M059J (cell line): ENCODE results near the gene CCT3. TPM values are rescaled to one million over a fixed set of nuclear protein-coding genes. Genes with fewer than 3 reads are reported as not detected.
"Not testable (repeated sequence)": the region's sequence is repeated elsewhere in the genome, so short reads cannot be mapped to it uniquely, and the experiment has no call there.

Experiments used
- DNase-seq: peaks from one replicate; pipeline ENCODE4 v3.0.0-alpha.2; 2012; ENCODE audit warnings: low read depth
- total RNA-seq: library from RNA; depleted of rRNA; stranded (reverse); fragments of >200 nt; shearing (Covaris generic); gene quantifications from 2 replicates; pipeline ENCODE4 v1.2.3, GENCODE V29; 2014

Gene CCT3
- total RNA-seq, 1 experiment from 2014 or later = 432 TPM

DNA sequence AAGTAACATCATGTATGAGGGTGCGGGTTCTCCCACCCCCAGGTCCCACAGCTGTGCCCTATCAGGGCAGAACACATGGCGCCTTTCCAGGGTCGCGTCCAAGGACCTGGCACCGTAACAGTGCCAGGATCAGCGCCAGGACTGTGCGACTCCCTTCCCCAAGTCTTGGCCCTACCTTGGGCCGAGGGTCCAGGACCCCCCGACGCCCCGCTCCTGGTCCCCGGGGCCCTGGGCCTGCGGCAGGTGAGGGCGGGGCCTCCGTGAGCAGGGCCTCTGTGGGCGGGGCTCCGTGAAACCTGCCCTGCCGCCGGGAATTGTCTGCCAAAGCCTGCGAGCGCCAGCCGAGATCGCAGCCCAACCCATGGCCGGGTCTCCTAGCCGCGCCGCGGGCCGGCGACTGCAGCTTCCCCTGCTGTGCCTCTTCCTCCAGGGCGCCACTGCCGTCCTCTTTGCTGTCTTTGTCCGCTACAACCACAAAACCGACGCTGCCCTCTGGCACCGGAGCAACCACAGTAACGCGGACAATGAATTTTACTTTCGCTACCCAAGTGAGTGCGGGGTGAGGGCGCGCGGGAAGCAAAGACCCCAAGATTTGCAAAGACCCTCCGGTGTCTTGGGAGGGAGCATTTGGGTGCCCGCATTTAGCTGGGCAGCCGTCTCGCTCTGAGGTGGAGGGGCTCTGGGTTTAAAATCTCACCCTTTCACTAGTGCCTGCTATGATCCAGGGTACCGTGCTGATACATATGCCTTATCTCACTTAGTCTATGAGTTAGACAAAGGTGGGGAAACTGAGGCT lies 31.0 kb upstream of the CCT3 start, which contains the start of gene RHBG:
TSS of gene RHBG (plus strand) at position 323 of the 796 bp plus-strand sequence. CDS start at position 362, 39 bp downstream.
- DNase-seq = peak; percentile 40

DNA sequence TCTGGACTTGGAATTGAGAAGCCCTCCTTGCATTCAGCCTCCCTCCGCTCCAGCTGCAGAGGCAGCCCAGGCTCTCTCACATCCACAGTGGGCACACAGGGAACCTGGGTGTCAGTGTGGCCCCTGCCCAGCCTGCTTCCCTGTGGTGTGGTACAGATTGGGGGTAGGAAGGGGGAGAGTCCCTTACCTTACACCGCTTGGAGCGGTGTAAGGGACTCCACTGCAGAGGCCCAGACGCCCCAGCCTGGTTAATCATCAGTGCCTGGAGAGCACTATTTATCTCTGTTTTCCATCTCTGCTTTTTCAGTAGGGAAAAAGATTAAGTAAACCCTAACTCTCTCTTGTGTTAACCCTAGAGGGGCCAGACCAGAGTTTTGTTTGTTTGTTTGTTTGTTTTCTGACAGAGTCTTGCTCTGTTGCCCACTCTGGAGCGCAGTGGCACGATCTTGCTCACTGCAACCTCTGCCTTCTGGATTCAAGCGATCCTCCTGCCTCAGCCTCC lies 30.1 kb upstream of the CCT3 start:
- DNase-seq = no peak

DNA sequence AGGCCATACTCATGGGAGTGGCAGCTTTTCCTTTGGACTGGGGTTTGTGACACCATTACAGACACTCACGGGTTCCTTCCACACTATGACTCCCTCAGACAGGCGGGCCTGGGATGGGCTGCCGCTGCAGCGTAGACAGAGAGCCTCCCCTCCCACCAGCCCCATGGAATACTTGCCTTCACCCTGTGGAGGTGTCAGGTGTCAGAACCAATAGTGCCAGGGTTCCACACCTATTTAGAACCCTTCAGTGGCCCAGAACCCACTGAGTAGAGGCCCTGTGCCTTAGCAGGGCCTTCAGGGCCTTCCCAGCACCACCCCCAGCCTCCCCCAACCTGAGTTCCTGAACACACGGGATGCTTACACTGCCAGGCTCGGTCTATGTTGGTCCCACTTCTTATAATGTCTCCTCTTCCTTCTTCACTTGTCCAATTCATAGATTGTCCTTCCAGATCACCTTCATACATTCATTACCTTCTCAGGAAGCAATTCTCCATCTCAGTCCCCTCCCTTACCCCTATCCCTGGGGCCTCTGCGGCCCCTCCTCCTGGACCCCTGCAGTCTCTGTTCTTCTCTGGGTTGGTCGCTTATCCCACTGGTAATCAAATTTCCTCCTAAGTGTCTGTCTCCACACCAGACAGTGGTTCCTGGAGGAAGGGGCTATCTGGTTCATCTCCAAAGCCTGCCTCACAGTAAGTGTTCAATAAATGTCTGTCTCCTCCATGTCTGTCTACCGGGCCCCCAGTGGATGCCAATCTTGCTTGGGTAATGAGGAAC lies 29.5 kb upstream of the CCT3 start:
- DNase-seq = no peak

GRCh38 chr1:156366378-156367166 lies 28.5 kb upstream of the CCT3 start:
- DNase-seq = no peak

DNA sequence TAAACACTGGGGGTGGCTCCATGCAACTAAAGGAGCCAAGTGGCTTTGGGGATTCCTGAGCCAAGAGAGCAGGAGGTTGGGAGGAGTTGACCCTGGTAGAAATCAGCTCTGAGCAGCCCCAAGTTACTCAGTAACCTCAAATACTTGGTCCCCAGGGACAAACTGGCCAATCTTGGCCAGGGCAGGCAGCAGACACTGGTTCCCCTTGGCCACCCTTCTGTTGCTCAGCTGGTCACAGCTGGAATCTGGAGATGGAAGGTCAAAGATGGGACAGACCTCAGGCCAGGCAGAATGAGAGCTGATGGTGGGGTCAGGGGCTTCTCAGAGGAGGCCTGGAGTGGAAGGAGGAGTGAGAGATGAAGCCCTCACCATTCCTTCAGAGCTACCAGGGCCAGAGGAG lies 27.7 kb upstream of the CCT3 start:
- no peak for DNase-seq

DNA sequence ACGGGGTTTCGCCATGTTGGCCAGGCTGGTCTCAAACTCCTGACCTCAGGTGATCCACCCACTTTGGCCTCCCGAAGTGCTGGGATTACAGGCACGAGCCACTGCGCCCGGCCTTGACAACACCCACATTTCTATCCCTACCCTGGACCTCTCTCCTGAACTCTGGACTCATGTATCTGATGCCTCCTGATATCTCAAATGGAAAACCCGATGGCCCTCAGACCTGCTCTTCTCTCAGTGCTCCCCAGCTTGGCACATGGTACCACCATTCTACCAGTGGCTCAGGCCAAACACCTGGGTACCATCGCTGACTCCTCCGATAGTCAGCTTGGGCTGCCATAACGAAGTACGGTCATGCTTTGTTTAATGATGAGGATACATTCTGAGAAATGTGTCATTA lies 22.4 kb upstream of the CCT3 start:
- no peak for DNase-seq

DNA sequence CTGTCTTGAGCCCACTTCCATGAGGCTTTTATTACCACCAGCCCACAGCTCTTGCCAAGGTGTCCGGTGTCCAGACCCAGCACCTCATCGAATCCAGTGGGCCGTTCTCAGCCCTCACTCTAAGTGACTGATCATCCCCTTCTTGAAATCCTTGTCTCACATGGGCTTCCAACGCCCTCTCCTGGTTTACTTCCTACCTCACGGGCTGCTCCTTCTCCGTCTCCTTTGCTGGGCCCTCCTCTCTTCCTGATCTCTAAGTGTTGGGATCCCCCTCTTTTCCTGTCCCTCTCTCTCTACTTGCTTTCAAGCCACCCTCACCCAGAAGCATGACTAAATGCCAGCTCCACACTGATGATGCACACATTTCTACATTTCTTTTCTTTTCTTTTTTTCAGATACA lies 21.9 kb upstream of the CCT3 start:
- DNase-seq = peak; percentile 44

DNA sequence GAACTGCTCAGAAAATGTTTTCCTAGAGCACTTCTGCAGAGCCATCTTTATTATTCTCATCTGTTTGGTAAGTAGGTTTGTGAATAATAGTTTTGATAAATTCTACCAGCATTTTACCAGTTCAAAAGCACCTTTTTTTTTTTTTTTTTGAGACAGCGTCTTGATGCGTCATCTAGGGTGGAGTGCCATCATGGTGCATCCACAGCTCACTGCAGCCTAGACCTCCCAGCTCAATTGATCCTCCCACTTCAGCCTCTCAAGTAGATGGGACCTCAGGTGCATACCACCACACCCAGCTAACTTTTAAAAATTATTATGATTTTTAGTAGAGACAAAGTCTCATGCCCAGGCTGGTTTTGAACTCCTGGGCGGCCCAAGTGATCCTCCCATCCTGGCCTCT lies 21.2 kb upstream of the CCT3 start:
- no peak for DNase-seq

DNA sequence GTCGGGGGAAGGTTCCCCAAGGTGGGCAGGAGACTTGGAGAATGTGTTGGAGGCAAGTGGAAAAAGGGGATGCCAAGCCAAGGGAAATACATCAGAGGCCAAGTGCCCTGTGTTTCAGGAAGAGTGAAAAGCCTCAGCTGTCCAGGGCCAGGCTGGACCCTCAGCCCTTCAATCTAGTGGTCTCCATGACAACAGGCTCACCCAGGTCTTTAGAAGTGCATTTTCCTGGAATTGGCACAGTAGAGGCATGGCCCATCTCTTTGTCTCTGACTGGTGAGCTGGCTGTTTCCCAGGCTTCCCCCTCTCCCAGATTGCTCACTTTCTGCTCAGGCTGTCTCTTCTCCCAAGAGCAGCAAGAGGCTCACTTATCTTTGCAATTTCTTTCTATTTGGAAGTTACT lies 20.5 kb upstream of the CCT3 start:
- no peak for DNase-seq

DNA sequence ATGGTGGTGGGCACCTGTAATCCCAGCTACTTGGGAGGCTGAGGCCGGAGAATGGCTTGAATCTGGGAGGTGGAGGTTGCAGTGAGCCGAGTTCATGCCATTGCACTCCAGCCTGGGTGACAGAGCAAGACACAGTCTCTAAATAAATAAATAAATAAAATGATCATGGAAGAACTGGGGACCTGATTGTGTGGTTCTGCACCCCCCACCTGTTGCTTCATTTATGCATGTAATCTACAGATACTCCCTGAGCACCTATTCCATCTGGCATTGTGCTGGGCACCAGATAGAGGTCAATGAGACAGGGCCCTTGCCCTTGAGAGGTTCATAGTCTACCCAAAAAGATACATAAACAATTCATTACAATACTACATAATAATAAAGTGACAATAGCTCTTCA lies 19.9 kb upstream of the CCT3 start:
- DNase-seq = no peak

- DNase-seq = peak; percentile 33
These were observed 18.9 kb upstream of the CCT3 start for GRCh38 chr1:156356875-156357534.

GRCh38 chr1:156356262-156356874 lies 18.3 kb upstream of the CCT3 start:
- DNase-seq = no peak

DNA sequence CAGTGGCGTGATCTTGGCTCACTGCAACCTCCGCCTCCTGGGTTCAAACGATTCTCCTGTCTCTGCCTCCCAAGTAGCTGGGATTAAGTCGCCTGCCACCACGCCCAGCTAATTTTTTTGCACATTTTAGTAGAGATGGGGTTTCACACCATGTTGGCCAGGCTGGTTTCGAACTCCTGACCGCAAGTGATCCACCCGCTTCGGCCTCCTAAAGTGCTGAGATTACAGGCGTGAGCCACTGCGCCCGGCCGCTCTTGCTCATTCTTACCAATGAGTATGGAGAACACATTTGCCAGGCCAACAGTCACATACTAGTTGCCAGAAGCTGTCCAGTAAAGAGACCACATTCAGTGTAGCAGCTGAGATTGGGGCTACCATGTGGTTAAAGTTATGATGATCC lies 14.4 kb upstream of the CCT3 start:
- DNase-seq = not testable (repeated sequence)

- no peak for DNase-seq
These were observed 9.2 kb upstream of the CCT3 start for GRCh38 chr1:156347331-156347730.

- no peak for DNase-seq
These were observed 8.5 kb upstream of the CCT3 start for GRCh38 chr1:156346636-156347035.

DNA sequence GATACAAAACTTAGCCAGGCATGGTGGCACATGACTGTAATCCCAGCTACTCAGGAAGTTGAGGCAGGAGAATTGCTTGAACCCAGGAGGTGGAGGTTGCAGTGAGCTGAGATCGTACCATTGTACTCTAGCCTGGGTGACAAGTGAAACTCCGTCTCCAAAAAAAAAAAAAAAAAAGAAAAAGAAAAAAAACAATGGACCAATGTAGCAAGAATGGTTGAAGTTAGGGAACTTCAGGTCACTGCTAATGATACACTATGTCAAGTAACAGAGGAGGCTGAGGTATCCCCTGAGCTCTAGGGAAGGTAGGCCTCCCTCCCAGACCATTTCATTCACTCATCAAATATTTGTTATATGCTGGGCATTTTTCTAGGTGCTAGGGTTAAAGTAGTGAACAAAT lies 7.9 kb upstream of the CCT3 start:
- not testable (repeated sequence) for DNase-seq

DNA sequence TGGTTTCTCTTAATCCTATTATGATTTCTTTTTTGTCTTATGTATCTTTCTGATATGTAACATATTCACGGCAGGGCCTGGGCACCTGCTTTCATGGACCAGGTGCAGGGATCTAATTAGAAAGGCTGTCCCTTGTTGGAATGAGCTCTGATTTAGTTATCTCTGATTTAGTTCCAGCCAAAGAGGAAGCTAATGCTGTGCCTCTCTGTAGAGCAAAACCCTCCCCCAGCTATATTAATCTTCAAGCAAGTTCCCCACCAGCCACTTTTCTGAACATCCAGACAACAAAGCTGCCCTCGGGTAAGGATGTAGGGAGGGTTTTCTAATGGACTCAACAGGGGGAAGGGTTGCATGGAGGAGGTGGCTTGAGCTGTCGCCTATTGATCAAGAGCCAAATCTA lies 6.3 kb upstream of the CCT3 start:
- no peak for DNase-seq

- peak; percentile 34 for DNase-seq
These were observed 4.3 kb upstream of the CCT3 start for GRCh38 chr1:156342166-156342955.

- DNase-seq = no peak
These were observed 258 bp downstream of the CCT3 start for GRCh38 chr1:156337888-156338179.
